ENCODE results near the gene CCL11. TPM values are rescaled to one million over a fixed set of nuclear protein-coding genes. Genes with fewer than 3 reads are reported as not detected.

Gene CCL11
- total RNA-seq, 3 donors from 2014 or later (not counting 1 experiment from before 2014, with no cell fraction given) = not detected

- DNase-seq (no peak), ATAC-seq (no peak)
- H3K27ac Mint-ChIP-seq = no peak overlapping the region
- TF ChIP-seq CTCF (IDR thresholded peaks at IDR 0.05) = no peak
- Histone ChIP-seq H3K27ac (ENCODE audit: low read length) (no peak overlapping the region), H3K4me1 (ENCODE audit: control insufficient read depth, insufficient read depth, low read length) (no peaks in the 10 kb centered on the region), H3K4me3 (ENCODE audit: low read length) (no peak overlapping the region), H3K9me3 (ENCODE audit: control insufficient read depth, insufficient read depth, low read length) (no peaks in the 10 kb centered on the region), H3K36me3 (ENCODE audit: control insufficient read depth, insufficient read depth, low read length) (no peaks in the 10 kb centered on the region), H3K27me3 (ENCODE audit: control insufficient read depth, insufficient read depth, low read length) (peaks cover 2% of the 10 kb centered on the region)
- H3K36me3 Mint-ChIP-seq = no peaks in the 10 kb centered on the region
- H3K9me3 Mint-ChIP-seq = no peaks in the 10 kb centered on the region
- 71% methylated on average over 1 of the region's 1 CpG for WGBS (ENCODE audit: insufficient coverage)
- intact Hi-C loops (cut with micrococcal nuclease) = no loop called here
- no peak overlapping the region for H3K4me3 Mint-ChIP-seq
- peaks cover 41 to 63% of the 10 kb centered on the region in 2 donors for H3K27me3 Mint-ChIP-seq (ENCODE audit: low read depth in 2 of 2)
- H3K4me1 Mint-ChIP-seq = no peaks in the 10 kb centered on the region
These were observed 9.7 kb upstream of the CCL11 start for GRCh38 chr17:34275881-34276280.

- Mint-ChIP-seq H3K4me3 (no peak overlapping the region), H3K27me3 (ENCODE audit: low read depth in 2 of 2) (peaks cover 45 to 61% of the 10 kb centered on the region in 2 donors), H3K36me3 (no peaks in the 10 kb centered on the region), H3K4me1 (no peaks in the 10 kb centered on the region), H3K9me3 (no peaks in the 10 kb centered on the region), H3K27ac (no peak overlapping the region)
- WGBS (ENCODE audit: insufficient coverage) = 85% methylated on average over 4 of the region's 4 CpGs
- Histone ChIP-seq H3K9me3 (ENCODE audit: control insufficient read depth, insufficient read depth, low read length) (no peaks in the 10 kb centered on the region), H3K4me3 (ENCODE audit: low read length) (no peak overlapping the region), H3K4me1 (ENCODE audit: control insufficient read depth, insufficient read depth, low read length) (no peaks in the 10 kb centered on the region), H3K27ac (ENCODE audit: low read length) (no peak overlapping the region), H3K27me3 (ENCODE audit: control insufficient read depth, insufficient read depth, low read length) (peaks cover 2% of the 10 kb centered on the region), H3K36me3 (ENCODE audit: control insufficient read depth, insufficient read depth, low read length) (no peaks in the 10 kb centered on the region)
- intact Hi-C loops (cut with micrococcal nuclease) = no loop called here
- DNase-seq = no peak
- no peak for ATAC-seq
- no peak for TF ChIP-seq CTCF (IDR thresholded peaks at IDR 0.05)
These were observed 8.7 kb upstream of the CCL11 start for GRCh38 chr17:34276826-34277225.

GRCh38 chr17:34283571-34283970, 2.0 kb upstream of the CCL11 start:
- Histone ChIP-seq H3K9me3 (ENCODE audit: control insufficient read depth, insufficient read depth, low read length) (no peaks in the 10 kb centered on the region), H3K27me3 (ENCODE audit: control insufficient read depth, insufficient read depth, low read length) (no peaks in the 10 kb centered on the region), H3K4me1 (ENCODE audit: control insufficient read depth, insufficient read depth, low read length) (no peaks in the 10 kb centered on the region), H3K4me3 (ENCODE audit: low read length) (no peak overlapping the region), H3K36me3 (ENCODE audit: control insufficient read depth, insufficient read depth, low read length) (no peaks in the 10 kb centered on the region), H3K27ac (ENCODE audit: low read length) (no peak overlapping the region)
- H3K4me1 Mint-ChIP-seq = no peaks in the 10 kb centered on the region
- H3K4me3 Mint-ChIP-seq = no peak overlapping the region
- DNase-seq (no peak), ATAC-seq (no peak)
- H3K27me3 Mint-ChIP-seq (ENCODE audit: low read depth in 2 of 2) = peaks cover 27 to 32% of the 10 kb centered on the region in 2 donors
- TF ChIP-seq CTCF (IDR thresholded peaks at IDR 0.05) = no peak
- no peaks in the 10 kb centered on the region for H3K36me3 Mint-ChIP-seq
- intact Hi-C loops (cut with micrococcal nuclease) = no loop called here
- H3K27ac Mint-ChIP-seq = no peak overlapping the region
- no peaks in the 10 kb centered on the region for H3K9me3 Mint-ChIP-seq
- WGBS (ENCODE audit: insufficient coverage) = 83% methylated on average over 6 of the region's 6 CpGs

- Mint-ChIP-seq H3K4me3 (no peak overlapping the region), H3K27ac (no peak overlapping the region), H3K27me3 (ENCODE audit: low read depth in 2 of 2) (peaks cover 9 to 13% of the 10 kb centered on the region in 2 donors), H3K36me3 (no peaks in the 10 kb centered on the region), H3K9me3 (no peaks in the 10 kb centered on the region), H3K4me1 (no peaks in the 10 kb centered on the region)
- Histone ChIP-seq H3K4me3 (ENCODE audit: low read length) (no peak overlapping the region), H3K9me3 (ENCODE audit: control insufficient read depth, insufficient read depth, low read length) (no peaks in the 10 kb centered on the region), H3K27me3 (ENCODE audit: control insufficient read depth, insufficient read depth, low read length) (no peaks in the 10 kb centered on the region), H3K36me3 (ENCODE audit: control insufficient read depth, insufficient read depth, low read length) (no peaks in the 10 kb centered on the region), H3K4me1 (ENCODE audit: control insufficient read depth, insufficient read depth, low read length) (no peaks in the 10 kb centered on the region), H3K27ac (ENCODE audit: low read length) (no peak overlapping the region)
- no peak for TF ChIP-seq CTCF (IDR thresholded peaks at IDR 0.05)
- no peak for ATAC-seq
- no peak for DNase-seq
- 55% methylated on average over 2 of the region's 2 CpGs for WGBS (ENCODE audit: insufficient coverage)
- intact Hi-C loops (cut with micrococcal nuclease) = no loop called here
These were observed 2.3 kb downstream of the CCL11 start for GRCh38 chr17:34287875-34288274.

Data from natural killer cell (primary cell).